Neuronal stem cell (in vitro differentiated cells): ENCODE measurements around the gene TMEM108.

Experiments
- DNase-seq: peaks from one replicate; pipeline ENCODE4 v3.0.0-alpha.2; 2013; ENCODE audit warnings: low spot score
- H2AFZ ChIP-seq: one replicate; pipeline ENCODE4 v1.6.1; 2013; ENCODE audit warnings: mild to moderate bottlenecking, low read length, inconsistent platforms
- H2AK5ac ChIP-seq: 2 replicates; pipeline ENCODE4 v1.6.1; 2013; ENCODE audit warnings: low read depth, mild to moderate bottlenecking, inconsistent platforms, low read length, moderate library complexity, mixed read lengths
- H2BK120ac ChIP-seq: 2 replicates; pipeline ENCODE4 v1.6.1; 2013; ENCODE audit warnings: low read depth, mild to moderate bottlenecking, inconsistent platforms, low read length, moderate library complexity, mixed read lengths
- H2BK12ac ChIP-seq: one replicate; pipeline ENCODE4 v1.6.1; 2013; ENCODE audit warnings: low read length, inconsistent platforms
- H2BK15ac ChIP-seq: 2 replicates; pipeline ENCODE4 v1.6.1; 2013; ENCODE audit warnings: mild to moderate bottlenecking, low read length, inconsistent platforms, mixed read lengths
- H2BK5ac ChIP-seq: one replicate; pipeline ENCODE4 v1.6.1; 2013; ENCODE audit warnings: inconsistent platforms, mild to moderate bottlenecking, low read length, moderate library complexity
- H3K14ac ChIP-seq: one replicate; pipeline ENCODE4 v1.6.1; 2013; ENCODE audit warnings: low read length, inconsistent platforms
- H3K18ac ChIP-seq: 2 replicates; pipeline ENCODE4 v1.6.1; 2013; ENCODE audit warnings: low read length, inconsistent platforms
- H3K23ac ChIP-seq: 2 replicates; pipeline ENCODE4 v1.6.1; 2013; ENCODE audit warnings: low read depth, mild to moderate bottlenecking, mixed read lengths, low read length, inconsistent platforms; ENCODE audit not compliant: poor library complexity
- H3K27ac ChIP-seq: replicated peaks from 3 replicates; pipeline ENCODE4 v1.5.1; 2013; ENCODE audit warnings: low read length, inconsistent platforms
- H3K27me3 ChIP-seq, 3 experiments: 2 replicates each; pipeline ENCODE4 v1.6.1; 2013; ENCODE audit warnings: low read length in 3 of 3, mild to moderate bottlenecking in 2 of 3, inconsistent platforms in 1 of 3, low read depth in 1 of 3, mixed read lengths in 1 of 3, moderate library complexity in 1 of 3; ENCODE audit not compliant: control insufficient read depth in 3 of 3, insufficient read depth in 3 of 3
- H3K36me3 ChIP-seq, 2 donors: replicated peaks in 1 of 2; 2 replicates each; pipeline ENCODE4 v1.6.1; 2013; ENCODE audit warnings: low read length in 2 of 2; ENCODE audit not compliant: control insufficient read depth in 2 of 2, insufficient read depth in 2 of 2
- H3K4ac ChIP-seq: 2 replicates; pipeline ENCODE4 v1.6.1; 2013; ENCODE audit warnings: inconsistent platforms, mild to moderate bottlenecking, low read length, moderate library complexity
- H3K4me1 ChIP-seq, 2 donors: 1 replicate in 1 of 2; 2 replicates in 1 of 2; pipeline ENCODE4 v1.6.1; 2013; ENCODE audit warnings: low read length in 2 of 2, low read depth in 1 of 2; ENCODE audit not compliant: control insufficient read depth in 2 of 2, insufficient read depth in 1 of 2
- H3K4me2 ChIP-seq: one replicate; pipeline ENCODE4 v1.6.1; 2013; ENCODE audit warnings: mild to moderate bottlenecking, low read length, inconsistent platforms; ENCODE audit not compliant: insufficient read depth, poor library complexity, severe bottlenecking
- H3K4me3 ChIP-seq, 2 donors: 2 replicates each; pipeline ENCODE4 v1.5.1; 2013; ENCODE audit warnings: low read length in 2 of 2, mild to moderate bottlenecking in 2 of 2, inconsistent platforms in 1 of 2, moderate library complexity in 1 of 2
- H3K79me1 ChIP-seq: one replicate; pipeline ENCODE4 v1.6.1; 2013; ENCODE audit warnings: low read depth, mild to moderate bottlenecking, inconsistent platforms, low read length, moderate library complexity
- H3K9ac ChIP-seq: one replicate; pipeline ENCODE4 v1.6.1; 2013; ENCODE audit warnings: mild to moderate bottlenecking, low read depth, low read length, inconsistent platforms; ENCODE audit not compliant: poor library complexity
- H3K9me3 ChIP-seq, 2 donors: replicated peaks in 1 of 2; 2 replicates each; pipeline versions ENCODE3 to v1.6.1; 2013; ENCODE audit warnings: low read length in 2 of 2, mild to moderate bottlenecking in 2 of 2, inconsistent platforms in 1 of 2, low read depth in 1 of 2, mixed read lengths in 1 of 2, moderate library complexity in 1 of 2; ENCODE audit not compliant: control insufficient read depth in 2 of 2, insufficient read depth in 1 of 2
- H4K8ac ChIP-seq: one replicate; pipeline ENCODE4 v1.6.1; 2013; ENCODE audit warnings: low read depth, mild to moderate bottlenecking, inconsistent platforms, low read length, moderate library complexity
- H4K91ac ChIP-seq: one replicate; pipeline ENCODE4 v1.6.1; 2013; ENCODE audit warnings: low read length, low read depth, mild to moderate bottlenecking, inconsistent platforms; ENCODE audit not compliant: poor library complexity
- WGBS, 2 donors: extraction: QIAGEN DNeasy Blood & Tissue Kit; methylation state at CpG; one replicate each; pipeline ENCODE4 v1.1.7; 2013; ENCODE audit warnings: missing lambda C conversion rate in 2 of 2, mixed read lengths in 1 of 2; ENCODE audit not compliant: insufficient read length in 2 of 2, insufficient replicate concordance in 1 of 2; ENCODE audit errors: extremely low coverage in 2 of 2; 5-methylcytosine and 5-hydroxymethylcytosine counted together

TMEM108 gene

GRCh38 chr3:133262333-133262732, 224.1 kb downstream of the TMEM108 start:
- no peaks in the 10 kb centered on the region for H3K27me3 ChIP-seq
- no peak overlapping the region for H2AFZ ChIP-seq
- H3K4me2 ChIP-seq, result no peak overlapping the region
- no peak overlapping the region for H3K4ac ChIP-seq
- H3K27ac ChIP-seq, result no peak overlapping the region
- H3K36me3 ChIP-seq, result no peaks in the 10 kb centered on the region
- H3K79me1 ChIP-seq, result no peaks in the 10 kb centered on the region
- H3K18ac ChIP-seq, result no peak overlapping the region
- peaks cover 0 to 2% of the 10 kb centered on the region in 2 donors for H3K4me1 ChIP-seq
- no peak overlapping the region for H3K9ac ChIP-seq
- H3K4me3 ChIP-seq, result no peak overlapping the region
- DNase-seq, result no peak
- H4K8ac ChIP-seq, result no peak overlapping the region
- no peak overlapping the region for H2BK15ac ChIP-seq
- no peak overlapping the region for H2AK5ac ChIP-seq
- no peak overlapping the region for H2BK5ac ChIP-seq
- WGBS, 2 donors, result no CpG with 5 or more reads among the region's 2 CpGs
- H2BK120ac ChIP-seq, result no peak overlapping the region
- H3K9me3 ChIP-seq, result no peaks in the 10 kb centered on the region
- H2BK12ac ChIP-seq, result no peak overlapping the region
- no peak overlapping the region for H3K23ac ChIP-seq
- H4K91ac ChIP-seq, result no peak overlapping the region
- no peak overlapping the region for H3K14ac ChIP-seq

- H4K8ac ChIP-seq, result no peak overlapping the region
- no peaks in the 10 kb centered on the region for H3K27me3 ChIP-seq
- H3K4me3 ChIP-seq, result no peak overlapping the region
- no peak overlapping the region for H3K14ac ChIP-seq
- no peak overlapping the region for H2BK5ac ChIP-seq
- no peak overlapping the region for H2AK5ac ChIP-seq
- H3K79me1 ChIP-seq, result no peaks in the 10 kb centered on the region
- no peak overlapping the region for H2AFZ ChIP-seq
- H3K9me3 ChIP-seq, result no peaks in the 10 kb centered on the region
- no peak overlapping the region for H2BK15ac ChIP-seq
- H3K4me2 ChIP-seq, result no peak overlapping the region
- no peak overlapping the region for H3K9ac ChIP-seq
- no peak overlapping the region for H3K18ac ChIP-seq
- H3K4ac ChIP-seq, result no peak overlapping the region
- H2BK12ac ChIP-seq, result no peak overlapping the region
- H2BK120ac ChIP-seq, result no peak overlapping the region
- WGBS, 2 donors, result no CpG with 5 or more reads among the region's 3 CpGs
- H3K4me1 ChIP-seq, result no peaks in the 10 kb centered on the region
- no peak overlapping the region for H3K23ac ChIP-seq
- H3K27ac ChIP-seq, result no peak overlapping the region
- DNase-seq, result no peak
- no peaks in the 10 kb centered on the region for H3K36me3 ChIP-seq
- no peak overlapping the region for H4K91ac ChIP-seq
Observed at GRCh38 chr3:133264920-133265319, 226.7 kb downstream of the TMEM108 start.

- Histone ChIP-seq H2BK120ac (no peak overlapping the region), H4K91ac (no peak overlapping the region), H3K14ac (no peak overlapping the region), H3K9me3 (no peaks in the 10 kb centered on the region), H3K4me2 (no peak overlapping the region), H3K36me3 (no peaks in the 10 kb centered on the region), H2BK5ac (no peak overlapping the region), H3K4me3 (no peak overlapping the region), H4K8ac (no peak overlapping the region), H2BK12ac (no peak overlapping the region), H2AFZ (no peak overlapping the region), H3K9ac (no peak overlapping the region), H3K4me1 (peaks cover 0 to 3% of the 10 kb centered on the region in 2 donors), H3K27me3 (no peaks in the 10 kb centered on the region), H3K4ac (no peak overlapping the region), H3K27ac (no peak overlapping the region), H3K79me1 (no peaks in the 10 kb centered on the region), H3K23ac (no peak overlapping the region), H2BK15ac (no peak overlapping the region), H3K18ac (no peak overlapping the region), H2AK5ac (no peak overlapping the region)
- no CpG with 5 or more reads among the region's 1 CpG for WGBS, 2 donors
- DNase-seq, result no peak
Observed at GRCh38 chr3:133268726-133269134, 230.5 kb downstream of the TMEM108 start.

GRCh38 chr3:133269393-133269792, 231.2 kb downstream of the TMEM108 start:
- H3K27me3 ChIP-seq, result no peaks in the 10 kb centered on the region
- no peak overlapping the region for H4K8ac ChIP-seq
- H3K14ac ChIP-seq, result no peak overlapping the region
- no peak overlapping the region for H3K9ac ChIP-seq
- no peak overlapping the region for H2BK5ac ChIP-seq
- peaks cover 0 to 3% of the 10 kb centered on the region in 2 donors for H3K4me1 ChIP-seq
- no peak overlapping the region for H3K4me2 ChIP-seq
- H3K23ac ChIP-seq, result no peak overlapping the region
- no peak overlapping the region for H3K27ac ChIP-seq
- no peaks in the 10 kb centered on the region for H3K36me3 ChIP-seq
- no peak overlapping the region for H4K91ac ChIP-seq
- H2BK15ac ChIP-seq, result no peak overlapping the region
- no peak overlapping the region for H2AFZ ChIP-seq
- H3K4ac ChIP-seq, result no peak overlapping the region
- WGBS, 2 donors, result no CpG with 5 or more reads among the region's 1 CpG
- H2BK12ac ChIP-seq, result no peak overlapping the region
- no peak overlapping the region for H2AK5ac ChIP-seq
- H2BK120ac ChIP-seq, result no peak overlapping the region
- no peaks in the 10 kb centered on the region for H3K79me1 ChIP-seq
- DNase-seq, result no peak
- no peak overlapping the region for H3K18ac ChIP-seq
- no peaks in the 10 kb centered on the region for H3K9me3 ChIP-seq
- H3K4me3 ChIP-seq, result no peak overlapping the region
